Measurements from ENCODE around the gene CACNB2.

Gene CACNB2

GRCh38 chr10:18297659-18298058 is 157.4 kb downstream of the CACNB2 start:
- no peak for DNase-seq

- no peak for DNase-seq
Observed at GRCh38 chr10:18298256-18298655, 158.0 kb downstream of the CACNB2 start.

- no peak for DNase-seq
Observed at GRCh38 chr10:18303851-18304801, 163.9 kb downstream of the CACNB2 start.

GRCh38 chr10:18306031-18306430 is 165.8 kb downstream of the CACNB2 start:
- no peak for DNase-seq

GRCh38 chr10:18308600-18308999 is 168.4 kb downstream of the CACNB2 start:
- no peak for DNase-seq

- DNase-seq, result no peak
Observed at GRCh38 chr10:18310761-18311160, 170.5 kb downstream of the CACNB2 start.

- DNase-seq, result no peak
Observed at GRCh38 chr10:18312374-18313139, 172.3 kb downstream of the CACNB2 start.

- DNase-seq, result no peak
Observed at GRCh38 chr10:18313140-18313530, 172.9 kb downstream of the CACNB2 start.

GRCh38 chr10:18313626-18314025 is 173.4 kb downstream of the CACNB2 start:
- no peak for DNase-seq

- no peak for DNase-seq
Observed at GRCh38 chr10:18319628-18320027, 179.4 kb downstream of the CACNB2 start.

- no peak for DNase-seq
Observed at GRCh38 chr10:18321371-18321770, 181.1 kb downstream of the CACNB2 start.

GRCh38 chr10:18323916-18324315 is 183.7 kb downstream of the CACNB2 start:
- no peak for DNase-seq

GRCh38 chr10:18325410-18325809 is 185.2 kb downstream of the CACNB2 start:
- DNase-seq, result no peak

- DNase-seq, result no peak
Observed at GRCh38 chr10:18325889-18326531, 185.8 kb downstream of the CACNB2 start.

GRCh38 chr10:18328941-18329340 is 188.7 kb downstream of the CACNB2 start:
- DNase-seq, result no peak

- DNase-seq, result no peak
Observed at GRCh38 chr10:18332048-18332447, 191.8 kb downstream of the CACNB2 start.

- DNase-seq, result no peak
Observed at GRCh38 chr10:18332484-18332883, 192.3 kb downstream of the CACNB2 start.

- DNase-seq, result no peak
Observed at GRCh38 chr10:18333621-18334020, 193.4 kb downstream of the CACNB2 start.

GRCh38 chr10:18334116-18334867 is 194.1 kb downstream of the CACNB2 start:
- no peak for DNase-seq

GRCh38 chr10:18340496-18341051 is 200.3 kb downstream of the CACNB2 start:
- DNase-seq, result no peak

GRCh38 chr10:18341055-18341454 is 200.8 kb downstream of the CACNB2 start:
- DNase-seq, result no peak

- no peak for DNase-seq
Observed at GRCh38 chr10:18343573-18343972, 203.3 kb downstream of the CACNB2 start.
